HG03439 (cell line): ENCODE measurements around the gene HOXD8.

Source experiments
- ATAC-seq: cut with Tn5 transposase; IDR thresholded peaks from one replicate; pipeline ENCODE4 v1.9.1; 2021; ENCODE audit warnings: mild to moderate bottlenecking, moderate library complexity; ENCODE audit not compliant: unreplicated experiment

HOXD8 gene

GRCh38 chr2:176128172-176128981, 1.1 kb upstream of the HOXD8 start:
- no peak for ATAC-seq

GRCh38 chr2:176129813-176130146, 275 bp downstream of the HOXD8 start:
- ATAC-seq: no peak

GRCh38 chr2:176130147-176130956, 847 bp downstream of the HOXD8 start:
- ATAC-seq: no peak

GRCh38 chr2:176130957-176131847, 1.7 kb downstream of the HOXD8 start:
- no peak for ATAC-seq

GRCh38 chr2:176131848-176132158, 2.3 kb downstream of the HOXD8 start:
- ATAC-seq: no peak

GRCh38 chr2:176132205-176133171, 3.0 kb downstream of the HOXD8 start:
- no peak for ATAC-seq

GRCh38 chr2:176133389-176133788, 3.9 kb downstream of the HOXD8 start:
- no peak for ATAC-seq

GRCh38 chr2:176134035-176134434, 4.5 kb downstream of the HOXD8 start:
- ATAC-seq: no peak

GRCh38 chr2:176135035-176135440, 5.5 kb downstream of the HOXD8 start:
- no peak for ATAC-seq

GRCh38 chr2:176136374-176137251, 7.1 kb downstream of the HOXD8 start:
- ATAC-seq: no peak

- ATAC-seq: no peak
Measured at GRCh38 chr2:176137252-176137580, 7.7 kb downstream of the HOXD8 start.

GRCh38 chr2:176137906-176138305, 8.4 kb downstream of the HOXD8 start:
- ATAC-seq: no peak

- ATAC-seq: no peak
Measured at GRCh38 chr2:176138526-176138922, 9.0 kb downstream of the HOXD8 start.

GRCh38 chr2:176138923-176139660, 9.6 kb downstream of the HOXD8 start:
- no peak for ATAC-seq

- ATAC-seq: no peak
Measured at GRCh38 chr2:176139661-176140512, 10.4 kb downstream of the HOXD8 start.

- peak; percentile 82 for ATAC-seq
Measured at GRCh38 chr2:176140513-176141317, 11.2 kb downstream of the HOXD8 start.

- no peak for ATAC-seq
Measured at GRCh38 chr2:176142281-176142680, 12.8 kb downstream of the HOXD8 start.
